H9 (cell line): ENCODE data around the gene GALNS. TPM values are rescaled to one million over a fixed set of nuclear protein-coding genes. Genes with fewer than 3 reads are reported as not detected.
A peak's percentile ranks its signal among the peaks of the same experiment; 100 is the strongest.

Source experiments
- DNase-seq: peaks from one replicate; pipeline ENCODE4 v3.0.0-alpha.2; 2017
- H2AFZ ChIP-seq: one replicate; pipeline ENCODE4 v1.6.1; 2013; ENCODE audit warnings: mild to moderate bottlenecking, low read length, control low read depth, moderate library complexity
- H2AK5ac ChIP-seq: 2 replicates; pipeline ENCODE4 v1.6.1; 2013; ENCODE audit warnings: low read length, control low read depth, mixed read lengths; ENCODE audit not compliant: insufficient read length
- H2BK120ac ChIP-seq: one replicate; pipeline ENCODE4 v1.6.1; 2013; ENCODE audit warnings: low read depth, mild to moderate bottlenecking, low read length, control low read depth, inconsistent platforms; ENCODE audit not compliant: poor library complexity, severe bottlenecking
- H2BK12ac ChIP-seq: 2 replicates; pipeline ENCODE4 v1.6.1; 2013; ENCODE audit warnings: low read length, control low read depth, mixed read lengths, low read depth; ENCODE audit not compliant: insufficient read length
- H2BK15ac ChIP-seq: 2 replicates; pipeline ENCODE4 v1.6.1; 2013; ENCODE audit warnings: low read depth, low read length, control low read depth
- H2BK20ac ChIP-seq: one replicate; pipeline ENCODE4 v1.6.1; 2013; ENCODE audit warnings: low read depth, mild to moderate bottlenecking, low read length, control low read depth, inconsistent platforms; ENCODE audit not compliant: poor library complexity, severe bottlenecking
- H2BK5ac ChIP-seq: 2 replicates; pipeline ENCODE4 v1.6.1; 2013; ENCODE audit warnings: low read length, control low read depth, mixed read lengths; ENCODE audit not compliant: insufficient read length
- H3K14ac ChIP-seq: 2 replicates; pipeline ENCODE4 v1.6.1; 2013; ENCODE audit warnings: low read length, control low read depth; ENCODE audit not compliant: insufficient read depth
- H3K18ac ChIP-seq: 2 replicates; pipeline ENCODE4 v1.6.1; 2013; ENCODE audit warnings: low read depth, mild to moderate bottlenecking, mixed read lengths, low read length, control low read depth; ENCODE audit not compliant: insufficient read length
- H3K23ac ChIP-seq: 2 replicates; pipeline ENCODE4 v1.6.1; 2013; ENCODE audit warnings: low read length, control low read depth, mixed read lengths, low read depth; ENCODE audit not compliant: insufficient read length
- H3K23me2 ChIP-seq: 2 replicates; pipeline ENCODE4 v1.6.1; 2013; ENCODE audit warnings: low read depth, mild to moderate bottlenecking, mixed read lengths, low read length, control low read depth; ENCODE audit not compliant: insufficient read length, poor library complexity, severe bottlenecking
- H3K27ac ChIP-seq: 2 replicates; pipeline ENCODE4 v1.5.1; 2013; ENCODE audit warnings: low read length, control low read depth, mixed read lengths, low read depth; ENCODE audit not compliant: insufficient read length
- H3K27me3 ChIP-seq: 2 replicates; pipeline ENCODE4 v1.6.1; 2013; ENCODE audit warnings: low read length, control low read depth, inconsistent platforms; ENCODE audit not compliant: insufficient read depth
- H3K4ac ChIP-seq: 2 replicates; pipeline ENCODE4 v1.6.1; 2013; ENCODE audit warnings: low read depth, mild to moderate bottlenecking, control low read depth, inconsistent platforms, low read length, moderate library complexity
- H3K4me1 ChIP-seq: 2 replicates; pipeline ENCODE4 v1.6.1; 2013; ENCODE audit warnings: low read length, control low read depth, inconsistent platforms; ENCODE audit not compliant: insufficient read depth
- H3K4me2 ChIP-seq: 2 replicates; pipeline ENCODE4 v1.6.1; 2013; ENCODE audit warnings: low read length, control low read depth, mixed read lengths; ENCODE audit not compliant: insufficient read length, insufficient read depth
- H3K56ac ChIP-seq: 2 replicates; pipeline ENCODE4 v1.6.1; 2013; ENCODE audit warnings: low read depth, mild to moderate bottlenecking, mixed read lengths, low read length, control low read depth; ENCODE audit not compliant: insufficient read length
- H3K79me1 ChIP-seq: 2 replicates; pipeline ENCODE4 v1.6.1; 2013; ENCODE audit warnings: low read depth, mild to moderate bottlenecking, moderate library complexity, low read length, control low read depth, inconsistent platforms; ENCODE audit not compliant: insufficient read depth, poor library complexity, severe bottlenecking
- H3K79me2 ChIP-seq: 2 replicates; pipeline ENCODE4 v1.6.1; 2013; ENCODE audit warnings: low read length, control low read depth, inconsistent platforms; ENCODE audit not compliant: insufficient read depth
- H3K9ac ChIP-seq: 2 replicates; pipeline ENCODE4 v1.6.1; 2013; ENCODE audit warnings: low read length, control low read depth, mixed read lengths; ENCODE audit not compliant: insufficient read length; ENCODE audit errors: extremely low read depth
- H3K9me3 ChIP-seq: one replicate; pipeline ENCODE4 v1.6.1; 2013; ENCODE audit warnings: low read depth, low read length, inconsistent platforms; ENCODE audit not compliant: control insufficient read depth
- H3T11ph ChIP-seq: one replicate; pipeline ENCODE4 v1.6.1; 2013; ENCODE audit warnings: mild to moderate bottlenecking, low read length, control low read depth, inconsistent platforms
- H4K20me1 ChIP-seq: one replicate; pipeline ENCODE4 v1.6.1; 2013; ENCODE audit not compliant: control insufficient read depth, insufficient read length, insufficient read depth
- H4K5ac ChIP-seq: 2 replicates; pipeline ENCODE4 v1.6.1; 2013; ENCODE audit warnings: low read depth, mild to moderate bottlenecking, mixed read lengths, low read length, control low read depth; ENCODE audit not compliant: insufficient read length
- H4K8ac ChIP-seq: replicated peaks from 2 replicates; pipeline ENCODE4 v1.6.1; 2013; ENCODE audit warnings: low read length, control low read depth, mixed read lengths, low read depth; ENCODE audit not compliant: insufficient read length
- H4K91ac ChIP-seq: 2 replicates; pipeline ENCODE4 v1.6.1; 2013; ENCODE audit warnings: low read depth, mild to moderate bottlenecking, moderate library complexity, mixed read lengths, low read length, control low read depth; ENCODE audit not compliant: insufficient read length
- H3K27ac Mint-ChIP-seq, 3 experiments: 2 replicates in 2 of 3; 3 replicates in 1 of 3; pipeline ENCODE4 v1.8.0; 2020 to 2021; ENCODE audit warnings: mixed read lengths in 3 of 3, mild to moderate bottlenecking in 1 of 3, moderate library complexity in 1 of 3
- H3K27me3 Mint-ChIP-seq: 2 replicates; pipeline ENCODE4 v1.8.0; 2021; ENCODE audit warnings: low read depth, mild to moderate bottlenecking, moderate library complexity, mixed read lengths
- H3K36me3 Mint-ChIP-seq, 3 experiments: 2 replicates in 2 of 3; 3 replicates in 1 of 3; pipeline ENCODE4 v1.8.0; 2020 to 2021; ENCODE audit warnings: low read depth in 3 of 3, mixed read lengths in 3 of 3; ENCODE audit not compliant: insufficient read depth in 1 of 3
- H3K4me1 Mint-ChIP-seq, 2 experiments: 2 replicates each; pipeline ENCODE4 v1.8.0; 2020; ENCODE audit warnings: mixed read lengths in 2 of 2
- H3K4me3 Mint-ChIP-seq, 2 experiments: 2 replicates in 1 of 2; 3 replicates in 1 of 2; pipeline ENCODE4 v1.8.0; 2020 to 2021; ENCODE audit warnings: mild to moderate bottlenecking in 2 of 2, mixed read lengths in 2 of 2, moderate library complexity in 1 of 2
- H3K9me3 Mint-ChIP-seq, 2 experiments: 2 replicates in 1 of 2; 3 replicates in 1 of 2; pipeline ENCODE4 v1.8.0; 2020; ENCODE audit warnings: mild to moderate bottlenecking in 2 of 2, mixed read lengths in 2 of 2, moderate library complexity in 1 of 2
- CTCF ChIP-seq: fragments of 200-600 bp; sonication (generic); conservative IDR thresholded peaks from 3 replicates; pipeline ENCODE4 v1.8.0; 2021; ENCODE audit warnings: antibody characterized with exemption, mild to moderate bottlenecking
- WGBS: extraction: QIAGEN DNeasy Blood & Tissue Kit; methylation state at CpG from one replicate; pipeline ENCODE4 v1.1.7; 2013; ENCODE audit warnings: missing lambda C conversion rate, low lambda C conversion rate, mixed read lengths; ENCODE audit not compliant: insufficient read length; ENCODE audit errors: extremely low coverage; 5-methylcytosine and 5-hydroxymethylcytosine counted together
- total RNA-seq: library from RNA; stranded (reverse); gene quantifications from 2 replicates; pipeline ENCODE4 v1.2.1, GENCODE V29; 2021

The GALNS gene
- total RNA-seq, 1 experiment from 2014 or later: 20.3 TPM

DNA sequence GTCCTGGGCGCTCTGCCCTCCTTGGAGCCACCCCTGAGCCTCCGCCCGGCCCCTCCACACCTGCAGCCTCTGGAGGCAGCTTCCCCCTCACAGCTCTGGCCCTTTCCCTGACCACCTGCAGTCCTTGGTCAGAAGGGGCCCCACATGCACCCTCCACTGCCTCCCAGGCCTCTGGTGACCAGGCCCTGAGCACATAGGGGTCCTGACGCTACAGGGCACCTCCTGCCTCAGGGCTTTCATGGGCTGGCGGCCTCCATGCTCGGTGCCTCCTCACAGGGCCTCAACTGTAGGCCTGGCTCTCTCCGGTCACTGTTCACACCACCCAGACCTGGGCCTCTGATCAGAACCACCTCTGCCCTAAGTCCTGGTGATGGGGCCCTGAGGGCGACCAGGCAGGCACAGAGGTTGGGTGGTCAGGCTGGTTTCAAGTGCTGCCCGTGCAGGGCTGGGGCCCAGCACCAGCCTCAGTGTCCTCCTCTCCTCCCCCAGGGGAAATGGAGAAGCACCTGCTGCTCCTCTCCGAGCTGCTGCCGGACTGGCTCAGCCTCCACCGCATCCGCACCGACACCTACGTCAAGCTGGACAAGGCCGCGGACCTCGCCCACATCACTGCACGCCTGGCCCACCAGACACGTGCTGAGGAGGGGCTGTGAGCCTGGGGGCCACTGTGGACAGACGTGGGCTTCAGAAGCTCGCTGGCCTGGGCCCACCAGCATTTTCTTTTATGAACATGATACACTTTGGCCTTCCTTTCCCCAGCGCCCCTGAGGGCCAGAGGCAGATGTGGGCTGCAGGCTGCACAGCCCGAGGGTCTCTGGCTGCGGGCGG lies 48.9 kb downstream of the GALNS start:
- Histone ChIP-seq H3K9ac (no peak overlapping the region), H3T11ph (no peak overlapping the region), H2BK5ac (no peak overlapping the region), H3K4me2 (no peak overlapping the region), H3K79me2 (peaks cover 6% of the 10 kb centered on the region; the same call in 1 of the 2 replicates), H4K8ac (no peak overlapping the region), H3K23ac (no peak overlapping the region), H2BK120ac (no peak overlapping the region), H3K27me3 (no peaks in the 10 kb centered on the region), H3K4ac (no peak overlapping the region), H3K4me1 (no peaks in the 10 kb centered on the region), H2AK5ac (no peak overlapping the region), H3K56ac (no peak overlapping the region), H3K79me1 (peaks cover 6% of the 10 kb centered on the region), H3K23me2 (peaks cover 21% of the 10 kb centered on the region), H4K20me1 (peaks cover 3% of the 10 kb centered on the region), H2BK12ac (no peak overlapping the region), H2AFZ (no peak overlapping the region), H2BK15ac (no peak overlapping the region), H3K9me3 (no peaks in the 10 kb centered on the region), H4K91ac (no peak overlapping the region), H4K5ac (no peak overlapping the region), H3K18ac (no peak overlapping the region), H3K14ac (no peak overlapping the region), H2BK20ac (no peak overlapping the region), H3K27ac (no peak overlapping the region)
- no peak for TF ChIP-seq CTCF
- peaks cover 17 to 55% (median 54%) of the 10 kb centered on the region in 3 experiments; a peak in 6 of 7 replicates for H3K36me3 Mint-ChIP-seq
- H3K27me3 Mint-ChIP-seq: no peaks in the 10 kb centered on the region; the same call in 1 of the 2 replicates
- H3K4me1 Mint-ChIP-seq: peaks cover 6 to 10% of the 10 kb centered on the region in 2 experiments
- peak overlapping the region in 1 of 2 experiments; percentile 51; a peak in 2 of 5 replicates for H3K4me3 Mint-ChIP-seq
- peak overlapping the region; percentile 40 to 82 (median 75); a peak in 4 of 7 replicates for H3K27ac Mint-ChIP-seq
- no peaks in the 10 kb centered on the region for H3K9me3 Mint-ChIP-seq
- no peak for DNase-seq
- WGBS: no CpG with 5 or more reads among the region's 26 CpGs
